ENCODE measurements around the gene FAM83C.

GRCh38 chr20:35267092-35267491 lies 25.1 kb downstream of the FAM83C start:
- no peak for TF ChIP-seq CTCF (conservative IDR thresholded peaks at IDR 0.05; ENCODE audit: low read length)
- TF ChIP-seq EZH2phosphoT487 (IDR thresholded peaks at IDR 0.05; ENCODE audit: borderline replicate concordance, low read depth, low read length) = no peak

All from OCI-LY7 (cell line).